ACC112 (cell line): ENCODE results near the gene RGS9.

Experiments
- H2AFZ ChIP-seq: fragments of 200-600 bp; sonication (generic); one replicate; pipeline ENCODE4 v1.6.0; 2017; ENCODE audit warnings: antibody characterized with exemption, low read length; ENCODE audit not compliant: unreplicated experiment
- H3K27ac ChIP-seq: fragments of 200-600 bp; sonication (generic); 2 replicates; pipeline ENCODE4 v1.5.1; 2014; ENCODE audit warnings: low read depth, mild to moderate bottlenecking, antibody characterized with exemption, low read length, moderate library complexity
- H3K27me3 ChIP-seq: fragments of 200-600 bp; sonication (generic); 2 replicates; pipeline ENCODE4 v1.6.1; 2014; ENCODE audit warnings: mild to moderate bottlenecking, antibody characterized with exemption, low read length, moderate library complexity, mixed read lengths; ENCODE audit not compliant: insufficient read depth
- H3K36me3 ChIP-seq: fragments of 200-600 bp; sonication (generic); 2 replicates; pipeline ENCODE4 v1.6.1; 2016; ENCODE audit warnings: mild to moderate bottlenecking, antibody characterized with exemption, low read length, moderate library complexity, mixed read lengths; ENCODE audit not compliant: insufficient read depth
- H3K4me1 ChIP-seq: fragments of 200-600 bp; sonication (generic); one replicate; pipeline ENCODE4 v1.6.1; 2016; ENCODE audit warnings: low read length, mixed read lengths; ENCODE audit not compliant: insufficient read depth, unreplicated experiment, control insufficient read depth
- H3K4me3 ChIP-seq: fragments of 200-600 bp; sonication (generic); 2 replicates; pipeline ENCODE4 v1.5.1; 2014; ENCODE audit warnings: mild to moderate bottlenecking, low read depth, low read length
- H3K79me2 ChIP-seq: fragments of 200-600 bp; sonication (generic); one replicate; pipeline ENCODE4 v1.6.0; 2016; ENCODE audit warnings: low read length; ENCODE audit not compliant: control insufficient read depth, unreplicated experiment, insufficient read depth

The RGS9 gene

GRCh38 chr17:65260626-65261025 is 123.5 kb downstream of the RGS9 start:
- Histone ChIP-seq H3K4me1 (peaks cover 12% of the 10 kb centered on the region), H3K27ac (no peak overlapping the region), H2AFZ (no peak overlapping the region), H3K36me3 (no peaks in the 10 kb centered on the region), H3K79me2 (no peaks in the 10 kb centered on the region), H3K4me3 (no peak overlapping the region), H3K27me3 (no peaks in the 10 kb centered on the region)

GRCh38 chr17:65261152-65261551 is 124.0 kb downstream of the RGS9 start:
- H2AFZ ChIP-seq, result no peak overlapping the region
- H3K4me3 ChIP-seq, result no peak overlapping the region
- H3K27me3 ChIP-seq, result no peaks in the 10 kb centered on the region
- no peak overlapping the region for H3K27ac ChIP-seq
- no peaks in the 10 kb centered on the region for H3K79me2 ChIP-seq
- H3K36me3 ChIP-seq, result no peaks in the 10 kb centered on the region
- peaks cover 12% of the 10 kb centered on the region for H3K4me1 ChIP-seq

DNA sequence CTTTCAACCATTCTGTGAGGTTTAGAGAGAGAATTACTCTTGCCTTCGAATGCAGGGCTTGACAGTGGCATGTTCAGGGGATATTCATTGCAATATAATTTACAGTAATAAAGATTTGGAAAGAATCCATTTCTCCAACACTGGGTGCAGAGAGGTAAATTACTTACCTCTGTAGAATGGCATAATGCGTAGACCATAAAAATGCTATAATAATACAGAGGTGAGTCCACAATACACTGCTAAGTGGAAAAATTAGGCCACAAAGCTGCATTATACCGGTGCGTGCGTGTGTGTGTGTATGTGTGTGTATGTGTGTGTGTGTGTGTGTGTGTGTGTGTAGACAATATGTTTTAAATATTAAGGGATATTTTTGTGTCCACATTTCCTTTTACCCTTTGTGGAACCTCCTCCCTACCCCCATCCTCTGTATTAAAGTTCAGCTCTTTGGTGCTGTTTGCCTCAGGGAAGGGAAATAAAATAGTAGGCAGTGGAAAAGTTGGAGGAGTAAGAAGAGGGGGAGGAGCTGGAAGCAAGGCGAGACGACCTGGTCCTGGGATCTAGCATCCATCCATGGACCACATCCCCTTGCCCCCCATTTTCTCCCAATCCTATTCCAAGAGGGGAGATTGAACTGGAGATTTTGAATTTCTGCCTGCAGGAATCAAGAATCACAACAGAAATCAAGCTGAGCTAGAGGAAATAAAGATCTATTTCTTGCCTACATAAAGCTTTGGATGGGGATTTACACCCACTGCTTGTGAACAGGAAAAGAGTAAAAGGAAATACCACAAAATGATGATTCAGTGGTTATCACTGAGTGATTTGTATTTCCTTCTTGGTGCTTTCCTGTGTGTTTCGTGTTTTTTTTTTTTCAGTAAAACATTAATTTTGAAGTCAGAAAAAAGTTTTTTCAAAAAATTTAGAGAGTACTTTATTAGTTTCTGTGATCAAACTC is 124.8 kb downstream of the RGS9 start:
- no peak overlapping the region for H3K4me3 ChIP-seq
- no peaks in the 10 kb centered on the region for H3K27me3 ChIP-seq
- H3K27ac ChIP-seq, result peak overlapping the region; percentile 6; the same call in 1 of the 2 replicates
- no peaks in the 10 kb centered on the region for H3K79me2 ChIP-seq
- no peaks in the 10 kb centered on the region for H3K36me3 ChIP-seq
- H2AFZ ChIP-seq, result peak overlapping the region; percentile 44
- peaks cover 12% of the 10 kb centered on the region for H3K4me1 ChIP-seq

GRCh38 chr17:65265276-65265675 is 128.1 kb downstream of the RGS9 start:
- Histone ChIP-seq H3K4me1 (peaks cover 16% of the 10 kb centered on the region), H3K27ac (no peak overlapping the region), H3K36me3 (no peaks in the 10 kb centered on the region), H3K27me3 (no peaks in the 10 kb centered on the region), H3K4me3 (no peak overlapping the region), H3K79me2 (no peaks in the 10 kb centered on the region), H2AFZ (no peak overlapping the region)

DNA sequence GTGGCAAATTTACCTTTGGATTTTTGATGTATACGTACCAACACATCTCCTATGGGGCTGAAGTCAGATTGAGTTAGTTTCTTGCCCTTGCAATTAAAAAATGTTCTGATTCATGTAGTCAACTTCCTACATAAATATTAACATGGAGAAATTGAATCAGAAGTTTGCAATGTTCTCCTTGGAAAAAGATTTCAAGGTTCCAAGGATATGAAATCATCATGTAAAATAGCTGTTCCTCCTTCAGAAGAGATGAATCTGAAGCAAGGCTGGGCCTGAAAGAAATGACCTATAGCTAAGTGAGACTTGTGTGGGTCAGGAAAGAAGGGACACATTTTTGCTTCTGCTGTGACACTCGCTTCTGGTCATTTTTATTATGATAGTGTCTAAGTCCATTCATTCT is 131.7 kb downstream of the RGS9 start:
- Histone ChIP-seq H2AFZ (no peak overlapping the region), H3K27ac (no peak overlapping the region), H3K27me3 (no peaks in the 10 kb centered on the region), H3K79me2 (no peaks in the 10 kb centered on the region), H3K36me3 (no peaks in the 10 kb centered on the region), H3K4me3 (no peak overlapping the region), H3K4me1 (peaks cover 4% of the 10 kb centered on the region)

- no peaks in the 10 kb centered on the region for H3K36me3 ChIP-seq
- no peak overlapping the region for H3K4me3 ChIP-seq
- no peaks in the 10 kb centered on the region for H3K27me3 ChIP-seq
- H3K4me1 ChIP-seq, result peaks cover 4% of the 10 kb centered on the region
- no peak overlapping the region for H2AFZ ChIP-seq
- no peaks in the 10 kb centered on the region for H3K79me2 ChIP-seq
- H3K27ac ChIP-seq, result no peak overlapping the region
Measured at GRCh38 chr17:65270499-65271253, 133.5 kb downstream of the RGS9 start.

DNA sequence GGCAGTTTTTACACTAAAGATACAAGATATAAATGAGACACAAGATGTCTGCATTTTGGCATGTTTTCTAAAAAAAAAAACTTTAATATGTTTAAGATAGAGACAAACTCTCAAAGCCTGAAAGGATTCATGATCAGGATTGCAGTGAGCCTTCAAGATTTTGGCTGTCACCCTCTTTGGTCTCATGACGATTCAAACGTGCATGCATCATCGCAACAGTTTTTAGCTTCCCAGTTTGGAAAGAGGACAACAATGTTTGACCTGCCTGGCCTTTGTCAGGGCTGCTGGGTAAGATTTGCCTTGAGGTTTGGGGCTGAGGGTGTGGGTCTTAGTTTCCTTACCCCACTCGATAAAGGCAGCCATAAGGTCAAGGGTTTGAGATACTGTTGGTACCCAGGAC is 134.1 kb downstream of the RGS9 start:
- H3K4me1 ChIP-seq, result peaks cover 4% of the 10 kb centered on the region
- H3K27ac ChIP-seq, result no peak overlapping the region
- H3K79me2 ChIP-seq, result no peaks in the 10 kb centered on the region
- H3K4me3 ChIP-seq, result no peak overlapping the region
- no peaks in the 10 kb centered on the region for H3K36me3 ChIP-seq
- H2AFZ ChIP-seq, result no peak overlapping the region
- H3K27me3 ChIP-seq, result no peaks in the 10 kb centered on the region
